Keratinocyte (primary cell): Measurements from ENCODE around the gene PARD6B. TPM values are rescaled to one million over a fixed set of nuclear protein-coding genes. Genes with fewer than 3 reads are reported as not detected.
"Not testable (repeated sequence)": the region's sequence is repeated elsewhere in the genome, so short reads cannot be mapped to it uniquely, and the experiment has no call there.

Experiments
- DNase-seq: peaks from one replicate; pipeline ENCODE4 v3.0.0-alpha.2; 2011; ENCODE audit warnings: low read depth, missing footprints, low spot score
- FAIRE-seq: peaks from 2 replicates; lab custom pipeline; 2011; peaks lifted over from hg19 to GRCh38; lab: Jason Lieb, UNC
- H2AFZ ChIP-seq: 2 replicates; pipeline ENCODE4 v1.6.0; 2012; ENCODE audit warnings: low read length, control low read depth, inconsistent platforms; ENCODE audit not compliant: control insufficient read depth
- H3K27ac ChIP-seq: 2 replicates; pipeline ENCODE4 v1.5.1; 2011; ENCODE audit warnings: low read length; ENCODE audit not compliant: control insufficient read depth, insufficient read depth
- H3K27me3 ChIP-seq: 3 replicates; pipeline ENCODE4 v1.6.0; 2011; ENCODE audit warnings: low read length; ENCODE audit not compliant: control insufficient read depth, insufficient read depth; ENCODE audit errors: extremely low read depth
- H3K36me3 ChIP-seq, 2 experiments: 2 replicates in 1 of 2; 3 replicates in 1 of 2; pipeline ENCODE4 v1.5.1; 2011; ENCODE audit warnings: low read length in 2 of 2, mild to moderate bottlenecking in 1 of 2; ENCODE audit not compliant: control insufficient read depth in 2 of 2, insufficient read depth in 2 of 2; ENCODE audit errors: extremely low read depth in 1 of 2
- H3K4me1 ChIP-seq: 3 replicates; pipeline ENCODE4 v1.5.1; 2011; ENCODE audit warnings: low read length; ENCODE audit not compliant: control insufficient read depth, insufficient read depth; ENCODE audit errors: extremely low read depth
- H3K4me2 ChIP-seq: 3 replicates; pipeline ENCODE4 v1.6.0; 2011; ENCODE audit warnings: low read depth, low read length; ENCODE audit not compliant: control insufficient read depth, insufficient read depth; ENCODE audit errors: extremely low read depth
- H3K4me3 ChIP-seq, 3 experiments: fragments of 200-600 bp in 1 of 3; sonication (generic) in 1 of 3; 2 replicates in 2 of 3; 3 replicates in 1 of 3; pipeline ENCODE4 v1.5.1; 2011 to 2016; ENCODE audit warnings: low read length in 3 of 3, mild to moderate bottlenecking in 3 of 3, control low read depth in 2 of 3, inconsistent platforms in 1 of 3, low read depth in 1 of 3, mixed read lengths in 1 of 3, mixed run types in 1 of 3, moderate library complexity in 1 of 3; ENCODE audit not compliant: control insufficient read depth in 2 of 3, insufficient read depth in 2 of 3; ENCODE audit errors: extremely low read depth in 1 of 3
- H3K79me2 ChIP-seq: 2 replicates; pipeline ENCODE4 v1.6.0; 2012; ENCODE audit warnings: low read length; ENCODE audit not compliant: control insufficient read depth, insufficient read depth
- H3K9ac ChIP-seq: 3 replicates; pipeline ENCODE4 v1.6.0; 2011; ENCODE audit warnings: low read length; ENCODE audit not compliant: control insufficient read depth, insufficient read depth; ENCODE audit errors: extremely low read depth
- H3K9me1 ChIP-seq: 3 replicates; pipeline ENCODE4 v1.6.0; 2011; ENCODE audit warnings: low read length; ENCODE audit not compliant: control insufficient read depth, insufficient read depth; ENCODE audit errors: extremely low read depth
- H3K9me3 ChIP-seq: 2 replicates; pipeline ENCODE4 v1.5.1; 2012; ENCODE audit warnings: low read depth, low read length; ENCODE audit not compliant: control insufficient read depth
- H4K20me1 ChIP-seq: 3 replicates; pipeline ENCODE4 v1.6.0; 2011; ENCODE audit warnings: low read length; ENCODE audit not compliant: control insufficient read depth, insufficient read depth; ENCODE audit errors: extremely low read depth
- CTCF ChIP-seq, 3 experiments: IDR thresholded peaks in 1 of 3; conservative IDR thresholded peaks in 1 of 3; optimal IDR thresholded peaks in 1 of 3; 2 replicates in 2 of 3; 3 replicates in 1 of 3; pipeline versions ENCODE3 to v1.5.1; 2011; ENCODE audit warnings: low read length in 3 of 3, mild to moderate bottlenecking in 3 of 3, moderate library complexity in 2 of 3, control low read depth in 1 of 3, inconsistent platforms in 1 of 3; ENCODE audit not compliant: insufficient read depth in 2 of 3; ENCODE audit errors: extremely low read depth in 1 of 3
- EZH2 ChIP-seq: IDR thresholded peaks from one replicate; pipeline ENCODE4 v1.6.1; 2012; ENCODE audit warnings: inconsistent platforms, mild to moderate bottlenecking, low read length, moderate library complexity
- dilution Hi-C: fragments of 300-500 bp; cut with MboI; formaldehyde crosslinking; loops from one replicate; pipeline ENCODE4 v1.7.0; 2020; ENCODE audit warnings: low sequenced_read_pairs; ENCODE audit not compliant: extremely low pct_ligation_motif_present
- polyA plus RNA-seq, 5 experiments: library from polyadenylated mRNA; depleted of rRNA in 3 of 5; stranded (reverse) in 3 of 5; stranded (forward) in 1 of 5; unstranded in 1 of 5; fragments of >200 nt; gene quantifications; 1 replicate in 1 of 5; 2 replicates in 3 of 5; 3 replicates in 1 of 5; pipeline versions ENCODE4 v1.2.1 to v1.2.3, GENCODE V29; 2011 to 2012; ENCODE audit warnings: missing spikeins in 2 of 5, low read depth in 1 of 5, low replicate concordance in 1 of 5

The PARD6B gene
- polyA plus RNA-seq, 1 donor (not counting 4 experiments of a cell fraction or from before 2014, with no cell fraction given), result 2.0 TPM

- H3K9ac ChIP-seq, H3K4me3 ChIP-seq, FAIRE-seq, DNase-seq, H3K79me2 ChIP-seq, H3K9me1 ChIP-seq, H2AFZ ChIP-seq, H3K4me2 ChIP-seq, H3K36me3 ChIP-seq, H3K9me3 ChIP-seq, H4K20me1 ChIP-seq, dilution Hi-C loops, H3K27ac ChIP-seq, H3K27me3 ChIP-seq: not testable (repeated sequence)
- H3K4me1 ChIP-seq, result peaks cover 23% of the 10 kb centered on the region
- peak in 1 of 3 experiments; percentile 41 for TF ChIP-seq CTCF (optimal IDR thresholded peaks at IDR 0.05 in 1 of 3, IDR thresholded peaks at IDR 0.05 in 1 of 3, conservative IDR thresholded peaks at IDR 0.05 in 1 of 3; ENCODE audit: extremely low read depth in 1 of 3, insufficient read depth in 2 of 3, low read length in 3 of 3)
Observed at GRCh38 chr20:50793575-50794016, 62.2 kb downstream of the PARD6B start.

GRCh38 chr20:50794181-50794845 is 62.9 kb downstream of the PARD6B start:
- dilution Hi-C loops, result no loop called here

More at GRCh38 chr20:50794181-50794845, 62.9 kb downstream of the PARD6B start:
- no peaks in the 10 kb centered on the region for H3K79me2 ChIP-seq
- H3K9me3 ChIP-seq, result no peaks in the 10 kb centered on the region
- TF ChIP-seq CTCF (optimal IDR thresholded peaks at IDR 0.05 in 1 of 3, IDR thresholded peaks at IDR 0.05 in 1 of 3, conservative IDR thresholded peaks at IDR 0.05 in 1 of 3; ENCODE audit: extremely low read depth in 1 of 3, insufficient read depth in 2 of 3, low read length in 3 of 3) (no peak), EZH2 (no peak)
- no peaks in the 10 kb centered on the region for H4K20me1 ChIP-seq
- H3K27ac ChIP-seq, result peak overlapping the region; percentile 36
- peaks cover 23% of the 10 kb centered on the region for H3K4me1 ChIP-seq
- no peak for FAIRE-seq
- H3K27me3 ChIP-seq, result no peaks in the 10 kb centered on the region
- no peak overlapping the region for H3K4me3 ChIP-seq
- H3K9ac ChIP-seq, result peak overlapping the region; percentile 37
- no peaks in the 10 kb centered on the region for H3K9me1 ChIP-seq
- peak overlapping the region; percentile 78 for H2AFZ ChIP-seq
- peak overlapping the region; percentile 91 for H3K4me2 ChIP-seq
- DNase-seq, result no peak
- no peaks in the 10 kb centered on the region for H3K36me3 ChIP-seq
